HPDE6-E6E7 (cell line): ENCODE results near the gene BRWD1.
A peak's percentile ranks its signal among the peaks of the same experiment; 100 is the strongest.
"Not testable (repeated sequence)": the region's sequence is repeated elsewhere in the genome, so short reads cannot be mapped to it uniquely, and the experiment has no call there.

Source experiments
- DNase-seq: peaks from one replicate; pipeline ENCODE4 v3.0.0; 2011; ENCODE audit warnings: missing footprints; ENCODE audit errors: extremely low spot score

BRWD1 gene

GRCh38 chr21:39173716-39174680 is 139.4 kb downstream of the BRWD1 start:
- no peak for DNase-seq

GRCh38 chr21:39169906-39170305 is 143.5 kb downstream of the BRWD1 start:
- no peak for DNase-seq

- DNase-seq: no peak
Measured at GRCh38 chr21:39168800-39169199, 144.6 kb downstream of the BRWD1 start.

GRCh38 chr21:39164523-39164922 is 148.9 kb downstream of the BRWD1 start:
- DNase-seq: no peak

GRCh38 chr21:39161064-39161463 is 152.4 kb downstream of the BRWD1 start:
- DNase-seq: no peak

- no peak for DNase-seq
Measured at GRCh38 chr21:39159342-39160063, 153.9 kb downstream of the BRWD1 start.

- not testable (repeated sequence) for DNase-seq
Measured at GRCh38 chr21:39157241-39157640, 156.2 kb downstream of the BRWD1 start.

GRCh38 chr21:39156024-39156423 is 157.4 kb downstream of the BRWD1 start:
- DNase-seq: no peak

- DNase-seq: no peak
Measured at GRCh38 chr21:39155578-39155977, 157.9 kb downstream of the BRWD1 start.

GRCh38 chr21:39153842-39154241 is 159.6 kb downstream of the BRWD1 start:
- DNase-seq: no peak

GRCh38 chr21:39153373-39153772 is 160.1 kb downstream of the BRWD1 start:
- DNase-seq: no peak

- DNase-seq: no peak
Measured at GRCh38 chr21:39152271-39152670, 161.2 kb downstream of the BRWD1 start.

GRCh38 chr21:39150877-39151276 is 162.6 kb downstream of the BRWD1 start:
- DNase-seq: no peak

- no peak for DNase-seq
Measured at GRCh38 chr21:39150316-39150715, 163.1 kb downstream of the BRWD1 start.

- DNase-seq: no peak
Measured at GRCh38 chr21:39149882-39150281, 163.6 kb downstream of the BRWD1 start.

GRCh38 chr21:39148975-39149374 is 164.5 kb downstream of the BRWD1 start:
- no peak for DNase-seq

- DNase-seq: no peak
Measured at GRCh38 chr21:39144191-39144590, 169.2 kb downstream of the BRWD1 start.

- no peak for DNase-seq
Measured at GRCh38 chr21:39142972-39143371, 170.5 kb downstream of the BRWD1 start.

GRCh38 chr21:39141502-39141901 is 171.9 kb downstream of the BRWD1 start:
- no peak for DNase-seq

GRCh38 chr21:39137248-39138178 is 175.9 kb downstream of the BRWD1 start:
- DNase-seq: peak; percentile 38

GRCh38 chr21:39136711-39137110 is 176.7 kb downstream of the BRWD1 start:
- DNase-seq: peak; percentile 63

- not testable (repeated sequence) for DNase-seq
Measured at GRCh38 chr21:39136138-39136537, 177.3 kb downstream of the BRWD1 start.
